GM21526 (cell line): Measurements from ENCODE around the gene BMP4.

Source experiments
- ATAC-seq: cut with Tn5 transposase; IDR thresholded peaks from one replicate; pipeline ENCODE4 v1.9.1; 2021; ENCODE audit warnings: moderate library complexity; ENCODE audit not compliant: unreplicated experiment, low FRiP score

Gene BMP4

GRCh38 chr14:53900499-53900898 lies 56.1 kb downstream of the BMP4 start:
- ATAC-seq = no peak
